K562 (cell line): ENCODE measurements around the gene CCDC71L. TPM values are rescaled to one million over a fixed set of nuclear protein-coding genes. Genes with fewer than 3 reads are reported as not detected.
A peak's percentile ranks its signal among the peaks of the same experiment; 100 is the strongest.

Experiments used
- GABPB2 ChIP-seq: fragments of 250-450 bp; sonication (Bioruptor Pico); conservative IDR thresholded peaks from 2 replicates; pipeline ENCODE4 v1.5.1; 2021; ENCODE audit warnings: mild to moderate bottlenecking
- JUND ChIP-seq, 2 experiments: IDR thresholded peaks; 2 replicates in 1 of 2; 3 replicates in 1 of 2; pipeline ENCODE4 v1.6.1; 2011; ENCODE audit warnings: borderline replicate concordance in 2 of 2, low read depth in 2 of 2, low read length in 2 of 2, improper control_type of control experiment in 1 of 2, missing biosample characterization in 1 of 2, missing genetic modification characterization in 1 of 2, missing genetic modification reagents in 1 of 2
- NBN ChIP-seq: fragments of 450-650 bp; IDR thresholded peaks from 2 replicates; pipeline ENCODE4 v1.6.1; 2016; ENCODE audit warnings: low read depth, mild to moderate bottlenecking
- POLR3G ChIP-seq: IDR thresholded peaks from 2 replicates; pipeline ENCODE4 v1.6.1; 2011; ENCODE audit not compliant: insufficient read length, insufficient replicate concordance; ENCODE audit errors: extremely low read depth
- SMARCE1 ChIP-seq: fragments of 450-650 bp; IDR thresholded peaks from 2 replicates; pipeline ENCODE4 v1.7.1; 2016; ENCODE audit warnings: mild to moderate bottlenecking
- SNIP1 ChIP-seq: fragments of 450-650 bp; IDR thresholded peaks from 2 replicates; pipeline ENCODE4 v1.7.1; 2017; ENCODE audit warnings: low read depth, mild to moderate bottlenecking
- ZBTB1 ChIP-seq: sonication (generic); formaldehyde crosslinking; IDR thresholded peaks from 2 replicates; pipeline ENCODE4 v1.8.1; 2023; ENCODE audit warnings: missing genetic modification reagents, low read depth, mild to moderate bottlenecking, borderline replicate concordance
- ZBTB17 ChIP-seq: fragments of 450-650 bp; formaldehyde crosslinking; IDR thresholded peaks from 2 replicates; pipeline ENCODE4 v1.4.0; 2020; ENCODE audit warnings: mild to moderate bottlenecking
- polyA plus RNA-seq, 8 experiments: library from polyadenylated mRNA; depleted of rRNA in 4 of 8; stranded (reverse) in 5 of 8; unstranded in 3 of 8; fragments of >200 nt; fragmentation: Nextera tagmentation in 2 of 8; fragmentation: Illumina TruSeq in 1 of 8; extraction: Ambion mirVana in 2 of 8; extraction: Trizol in 1 of 8; gene quantifications; 2 replicates each; pipeline versions ENCODE4 v1.2.1 to v1.2.3, GENCODE V29; 2011 to 2014; ENCODE audit warnings: inconsistent platforms in 1 of 8, missing spikeins in 1 of 8
- total RNA-seq, 7 experiments: library from RNA; depleted of rRNA in 6 of 7; stranded (reverse); fragments of >200 nt in 6 of 7; fragmentation: Illumina TruSeq in 2 of 7; extraction: Trizol in 2 of 7; gene quantifications; 2 replicates each; pipeline versions ENCODE4 v1.2.1 to v1.2.3, GENCODE V29; 2011 to 2021; ENCODE audit warnings: low replicate concordance in 1 of 7
- TF ChIP-seq, protein P1 (sequence below): fragments of 200-800 bp; sonication (Bioruptor generic); IDR thresholded peaks from 2 replicates; pipeline ENCODE4 v1.6.1; 2016; ENCODE audit warnings: missing genetic modification characterization, missing compliant biosample characterization
- TF ChIP-seq, protein P2 (sequence below): fragments of 450-650 bp; formaldehyde crosslinking; IDR thresholded peaks from 2 replicates; pipeline ENCODE4 v1.4.0; 2022; ENCODE audit warnings: missing genetic modification characterization
- TF ChIP-seq, protein P3 (sequence below), 2 experiments: fragments of 450-650 bp; IDR thresholded peaks; 2 replicates each; pipeline ENCODE4 v1.6.1; 2016
- TF ChIP-seq, protein P4 (sequence below): fragments of 450-650 bp; IDR thresholded peaks from 2 replicates; pipeline ENCODE4 v1.6.1; 2014; ENCODE audit warnings: low read depth, mild to moderate bottlenecking, moderate library complexity, borderline replicate concordance

The CCDC71L gene
- total and polyA plus RNA-seq, 9 of the 15 experiments (the other 6 are each of a cell fraction or from before 2014, with no cell fraction given): 5.7 to 108 (median 25.4) TPM

DNA sequence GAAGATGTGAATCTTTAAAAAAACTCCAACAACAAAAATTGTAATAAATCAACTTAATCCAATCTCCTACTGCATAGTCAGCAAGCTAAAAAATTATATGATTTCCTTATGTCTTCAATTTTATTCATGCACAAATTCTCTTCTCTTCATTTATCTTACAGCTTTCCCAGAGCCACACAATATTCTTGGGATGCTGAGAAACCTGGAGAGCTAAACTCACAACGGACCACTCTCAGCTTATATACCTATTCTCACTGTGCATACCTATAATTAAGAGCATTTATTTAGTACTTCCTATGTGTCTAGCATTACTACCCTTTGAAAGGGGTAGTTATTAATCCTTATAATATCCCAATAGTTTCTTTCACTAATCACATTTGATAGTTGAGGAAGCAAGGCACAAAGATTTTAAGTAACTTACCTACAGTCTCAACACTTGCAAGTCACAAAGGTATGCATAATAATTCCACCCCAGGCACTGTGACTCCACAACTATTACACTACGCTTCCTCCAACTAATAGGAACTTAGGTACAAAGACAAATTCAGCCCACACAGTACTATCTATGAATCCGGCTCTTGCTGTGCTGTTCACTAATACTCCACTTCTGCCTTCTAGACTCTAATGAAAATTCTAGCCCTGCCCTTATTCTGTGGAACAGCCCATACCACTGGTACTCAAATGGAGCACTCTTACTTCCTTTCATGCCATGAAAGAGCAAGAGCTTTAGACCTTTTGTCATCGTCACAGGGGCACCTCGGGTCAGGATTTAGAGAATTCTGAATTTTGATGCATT is 5.1 kb downstream of the CCDC71L start (continued):
- TF ChIP-seq, protein P1, sequence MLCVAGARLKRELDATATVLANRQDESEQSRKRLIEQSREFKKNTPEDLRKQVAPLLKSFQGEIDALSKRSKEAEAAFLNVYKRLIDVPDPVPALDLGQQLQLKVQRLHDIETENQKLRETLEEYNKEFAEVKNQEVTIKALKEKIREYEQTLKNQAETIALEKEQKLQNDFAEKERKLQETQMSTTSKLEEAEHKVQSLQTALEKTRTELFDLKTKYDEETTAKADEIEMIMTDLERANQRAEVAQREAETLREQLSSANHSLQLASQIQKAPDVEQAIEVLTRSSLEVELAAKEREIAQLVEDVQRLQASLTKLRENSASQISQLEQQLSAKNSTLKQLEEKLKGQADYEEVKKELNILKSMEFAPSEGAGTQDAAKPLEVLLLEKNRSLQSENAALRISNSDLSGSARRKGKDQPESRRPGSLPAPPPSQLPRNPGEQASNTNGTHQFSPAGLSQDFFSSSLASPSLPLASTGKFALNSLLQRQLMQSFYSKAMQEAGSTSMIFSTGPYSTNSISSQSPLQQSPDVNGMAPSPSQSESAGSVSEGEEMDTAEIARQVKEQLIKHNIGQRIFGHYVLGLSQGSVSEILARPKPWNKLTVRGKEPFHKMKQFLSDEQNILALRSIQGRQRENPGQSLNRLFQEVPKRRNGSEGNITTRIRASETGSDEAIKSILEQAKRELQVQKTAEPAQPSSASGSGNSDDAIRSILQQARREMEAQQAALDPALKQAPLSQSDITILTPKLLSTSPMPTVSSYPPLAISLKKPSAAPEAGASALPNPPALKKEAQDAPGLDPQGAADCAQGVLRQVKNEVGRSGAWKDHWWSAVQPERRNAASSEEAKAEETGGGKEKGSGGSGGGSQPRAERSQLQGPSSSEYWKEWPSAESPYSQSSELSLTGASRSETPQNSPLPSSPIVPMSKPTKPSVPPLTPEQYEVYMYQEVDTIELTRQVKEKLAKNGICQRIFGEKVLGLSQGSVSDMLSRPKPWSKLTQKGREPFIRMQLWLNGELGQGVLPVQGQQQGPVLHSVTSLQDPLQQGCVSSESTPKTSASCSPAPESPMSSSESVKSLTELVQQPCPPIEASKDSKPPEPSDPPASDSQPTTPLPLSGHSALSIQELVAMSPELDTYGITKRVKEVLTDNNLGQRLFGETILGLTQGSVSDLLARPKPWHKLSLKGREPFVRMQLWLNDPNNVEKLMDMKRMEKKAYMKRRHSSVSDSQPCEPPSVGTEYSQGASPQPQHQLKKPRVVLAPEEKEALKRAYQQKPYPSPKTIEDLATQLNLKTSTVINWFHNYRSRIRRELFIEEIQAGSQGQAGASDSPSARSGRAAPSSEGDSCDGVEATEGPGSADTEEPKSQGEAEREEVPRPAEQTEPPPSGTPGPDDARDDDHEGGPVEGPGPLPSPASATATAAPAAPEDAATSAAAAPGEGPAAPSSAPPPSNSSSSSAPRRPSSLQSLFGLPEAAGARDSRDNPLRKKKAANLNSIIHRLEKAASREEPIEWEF (CRISPR knock-in tag): no peak; the same call in 1 of the 2 replicates
- TF ChIP-seq JUND (IDR thresholded peaks at IDR 0.05; ENCODE audit: borderline replicate concordance, low read depth, low read length) (no peak), JUND (tag; IDR thresholded peaks at IDR 0.05; ENCODE audit: borderline replicate concordance, low read depth, low read length) (0 out of 3 replicates have a peak, but pooled peaks have one; percentile 20), SMARCE1 (peak; percentile 54; the same call in 1 of the 2 replicates), GABPB2 (0 out of 2 replicates have a peak, but pooled peaks have one; percentile 9), ZBTB1 (CRISPR knock-in tag) (no peak), SNIP1 (no peak), NBN (0 out of 2 replicates have a peak, but pooled peaks have one; percentile 31), ZBTB17 (CRISPR knock-in tag) (no peak), POLR3G (no peak)
- TF ChIP-seq, protein P2, sequence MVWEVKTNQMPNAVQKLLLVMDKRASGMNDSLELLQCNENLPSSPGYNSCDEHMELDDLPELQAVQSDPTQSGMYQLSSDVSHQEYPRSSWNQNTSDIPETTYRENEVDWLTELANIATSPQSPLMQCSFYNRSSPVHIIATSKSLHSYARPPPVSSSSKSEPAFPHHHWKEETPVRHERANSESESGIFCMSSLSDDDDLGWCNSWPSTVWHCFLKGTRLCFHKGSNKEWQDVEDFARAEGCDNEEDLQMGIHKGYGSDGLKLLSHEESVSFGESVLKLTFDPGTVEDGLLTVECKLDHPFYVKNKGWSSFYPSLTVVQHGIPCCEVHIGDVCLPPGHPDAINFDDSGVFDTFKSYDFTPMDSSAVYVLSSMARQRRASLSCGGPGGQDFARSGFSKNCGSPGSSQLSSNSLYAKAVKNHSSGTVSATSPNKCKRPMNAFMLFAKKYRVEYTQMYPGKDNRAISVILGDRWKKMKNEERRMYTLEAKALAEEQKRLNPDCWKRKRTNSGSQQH: 0 out of 2 replicates have a peak, but pooled peaks have one; percentile 17
- TF ChIP-seq, protein P3, sequence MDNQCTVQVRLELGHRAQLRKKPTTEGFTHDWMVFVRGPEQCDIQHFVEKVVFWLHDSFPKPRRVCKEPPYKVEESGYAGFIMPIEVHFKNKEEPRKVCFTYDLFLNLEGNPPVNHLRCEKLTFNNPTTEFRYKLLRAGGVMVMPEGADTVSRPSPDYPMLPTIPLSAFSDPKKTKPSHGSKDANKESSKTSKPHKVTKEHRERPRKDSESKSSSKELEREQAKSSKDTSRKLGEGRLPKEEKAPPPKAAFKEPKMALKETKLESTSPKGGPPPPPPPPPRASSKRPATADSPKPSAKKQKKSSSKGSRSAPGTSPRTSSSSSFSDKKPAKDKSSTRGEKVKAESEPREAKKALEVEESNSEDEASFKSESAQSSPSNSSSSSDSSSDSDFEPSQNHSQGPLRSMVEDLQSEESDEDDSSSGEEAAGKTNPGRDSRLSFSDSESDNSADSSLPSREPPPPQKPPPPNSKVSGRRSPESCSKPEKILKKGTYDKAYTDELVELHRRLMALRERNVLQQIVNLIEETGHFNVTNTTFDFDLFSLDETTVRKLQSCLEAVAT (IDR thresholded peaks at IDR 0.05): peak; percentile 82 to 91; a peak in 3 of 4 replicates
- TF ChIP-seq, protein P4, sequence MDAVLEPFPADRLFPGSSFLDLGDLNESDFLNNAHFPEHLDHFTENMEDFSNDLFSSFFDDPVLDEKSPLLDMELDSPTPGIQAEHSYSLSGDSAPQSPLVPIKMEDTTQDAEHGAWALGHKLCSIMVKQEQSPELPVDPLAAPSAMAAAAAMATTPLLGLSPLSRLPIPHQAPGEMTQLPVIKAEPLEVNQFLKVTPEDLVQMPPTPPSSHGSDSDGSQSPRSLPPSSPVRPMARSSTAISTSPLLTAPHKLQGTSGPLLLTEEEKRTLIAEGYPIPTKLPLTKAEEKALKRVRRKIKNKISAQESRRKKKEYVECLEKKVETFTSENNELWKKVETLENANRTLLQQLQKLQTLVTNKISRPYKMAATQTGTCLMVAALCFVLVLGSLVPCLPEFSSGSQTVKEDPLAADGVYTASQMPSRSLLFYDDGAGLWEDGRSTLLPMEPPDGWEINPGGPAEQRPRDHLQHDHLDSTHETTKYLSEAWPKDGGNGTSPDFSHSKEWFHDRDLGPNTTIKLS: 0 out of 2 replicates have a peak, but pooled peaks have one; percentile 18
